ENCODE results near the gene ANKRD28.

- TF ChIP-seq CTCF (IDR thresholded peaks at IDR 0.05) (no peak), POLR2A (IDR thresholded peaks at IDR 0.05) (no peak)
Observed at GRCh38 chr3:15782429-15782828, 15.3 kb downstream of the ANKRD28 start.

Measured in uterus (tissue), 2 donors.